Left kidney (tissue), 8 donors: ENCODE data around the gene ALDH1A3. TPM values are rescaled to one million over a fixed set of nuclear protein-coding genes. Genes with fewer than 3 reads are reported as not detected.
"Not testable (repeated sequence)": the region's sequence is repeated elsewhere in the genome, so short reads cannot be mapped to it uniquely, and the experiment has no call there.

Experiments used
- DNase-seq: peaks from one replicate; pipeline ENCODE4 v3.0.0-alpha.2; 2013
- long read RNA-seq, 8 donors: transcript quantifications; one replicate each; lab custom pipeline, GENCODE V29; 2026
- polyA plus RNA-seq: library from polyadenylated mRNA; unstranded; fragments of 120-200 nt; gene quantifications from one replicate; pipeline ENCODE4 v1.2.1, GENCODE V29; 2013; ENCODE audit not compliant: insufficient read length

The ALDH1A3 gene
- 5.7 TPM for polyA plus RNA-seq
- long read RNA-seq, donor 1, partial matches to known transcripts: 0 of 2 reads
- long read RNA-seq, donor 1, other reads (novel, unspliced or antisense): 0 of 2 reads
- long read RNA-seq, donor 2: 0 reads
- long read RNA-seq, donor 3: 0 reads
- long read RNA-seq, donor 4: 0 reads
- long read RNA-seq, donor 5, partial matches to known transcripts: 0 of 1 reads
- long read RNA-seq, donor 5, other reads (novel, unspliced or antisense): 0 of 1 reads
- long read RNA-seq, donor 6, partial matches to known transcripts: 0 of 1 reads
- long read RNA-seq, donor 6, other reads (novel, unspliced or antisense): 0 of 1 reads
- long read RNA-seq, donor 7, partial matches to known transcripts: 0 of 1 reads
- long read RNA-seq, donor 7, other reads (novel, unspliced or antisense): 0 of 1 reads
- long read RNA-seq, donor 8: 0 reads

DNA sequence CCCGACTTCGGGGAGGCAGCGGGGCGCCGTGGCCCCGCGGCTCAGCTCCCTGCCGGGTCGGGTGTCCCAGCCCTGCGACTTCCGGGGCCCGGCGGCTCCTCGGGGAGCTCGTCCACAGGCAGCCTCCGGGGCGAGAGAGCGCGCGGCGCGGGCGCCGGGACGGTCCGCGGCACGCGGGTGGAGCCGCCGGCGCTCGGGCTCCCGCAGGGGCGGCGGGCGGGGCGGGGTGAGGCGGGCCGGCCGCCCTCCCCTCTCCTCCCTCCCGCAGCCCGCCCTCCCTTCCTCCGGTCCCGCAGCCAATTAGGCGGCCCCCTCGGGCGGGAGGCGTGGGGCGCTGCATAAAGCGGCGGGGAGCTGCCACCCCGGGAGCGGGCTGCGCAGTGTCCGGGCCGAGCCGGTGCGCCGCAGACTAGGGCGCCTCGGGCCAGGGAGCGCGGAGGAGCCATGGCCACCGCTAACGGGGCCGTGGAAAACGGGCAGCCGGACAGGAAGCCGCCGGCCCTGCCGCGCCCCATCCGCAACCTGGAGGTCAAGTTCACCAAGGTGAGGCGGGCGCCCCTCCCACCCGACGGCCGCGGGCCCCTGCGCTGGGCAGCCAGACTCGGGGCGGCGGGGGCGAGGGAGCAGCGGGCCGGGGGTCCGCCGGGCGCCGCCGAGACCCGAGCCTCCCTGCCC, at the start of gene ALDH1A3:
Gene ALDH1A3 (plus strand): TSS at position 368 of the 675 bp plus-strand sequence. CDS start 77 bp downstream, at position 445.
- DNase-seq: no peak

DNA sequence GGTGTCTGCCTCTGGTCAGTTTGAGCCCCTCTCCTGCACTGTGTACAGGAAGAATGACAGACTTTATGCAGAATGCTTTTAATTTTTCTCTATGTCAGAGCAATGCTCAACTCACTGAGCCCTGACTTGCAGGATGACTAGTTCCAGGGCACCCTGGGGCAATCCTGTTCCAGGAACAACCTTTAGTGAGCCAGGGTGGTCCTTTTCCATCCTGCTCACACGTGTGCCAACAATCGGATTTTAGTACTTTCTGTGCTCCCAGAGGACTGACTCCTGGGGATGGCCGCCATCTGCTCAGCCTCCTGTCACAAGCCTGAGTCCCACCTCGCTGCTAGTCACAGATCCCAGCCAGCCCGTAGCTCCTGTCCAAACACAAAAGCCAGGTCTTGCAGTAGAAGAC, 48.2 kb upstream of the ALDH1A3 start:
- no peak for DNase-seq

DNA sequence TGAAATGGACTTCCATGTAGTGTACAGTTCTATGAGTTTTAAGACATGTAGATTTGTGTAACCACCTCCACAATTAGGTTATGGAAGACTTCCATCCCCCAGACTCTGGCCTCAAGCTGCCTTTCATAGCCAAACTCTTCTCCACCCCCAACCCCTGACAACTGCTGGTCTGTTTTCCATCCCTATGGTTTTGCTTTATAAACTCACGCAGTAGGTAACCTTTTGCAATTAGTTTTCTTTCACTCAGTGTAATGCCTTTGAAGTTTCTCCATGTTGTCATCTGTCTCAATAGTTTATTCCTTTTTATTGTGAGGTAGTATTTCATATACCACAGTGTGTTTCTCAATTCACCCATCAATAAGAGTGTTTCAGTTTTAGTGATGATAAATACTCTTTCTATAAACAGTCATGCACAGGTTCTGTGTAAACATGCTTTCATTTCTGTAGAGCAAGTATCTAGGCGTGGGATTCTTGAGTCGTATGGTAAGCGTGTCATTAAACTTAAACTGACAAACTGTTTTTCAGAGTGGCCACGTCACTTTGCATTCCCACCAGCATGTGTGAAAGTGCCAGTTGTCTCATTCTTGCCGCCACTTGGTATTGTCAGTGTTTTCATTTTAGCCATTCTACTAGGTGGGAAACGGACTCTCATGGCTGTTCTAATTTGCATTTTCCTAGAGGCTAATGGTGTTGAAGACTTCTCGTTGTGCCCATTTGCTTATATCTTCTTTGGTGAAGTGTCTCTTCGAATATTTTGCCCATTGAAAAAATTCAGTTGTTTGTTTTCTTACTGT, 47.3 kb upstream of the ALDH1A3 start:
- no peak for DNase-seq

DNA sequence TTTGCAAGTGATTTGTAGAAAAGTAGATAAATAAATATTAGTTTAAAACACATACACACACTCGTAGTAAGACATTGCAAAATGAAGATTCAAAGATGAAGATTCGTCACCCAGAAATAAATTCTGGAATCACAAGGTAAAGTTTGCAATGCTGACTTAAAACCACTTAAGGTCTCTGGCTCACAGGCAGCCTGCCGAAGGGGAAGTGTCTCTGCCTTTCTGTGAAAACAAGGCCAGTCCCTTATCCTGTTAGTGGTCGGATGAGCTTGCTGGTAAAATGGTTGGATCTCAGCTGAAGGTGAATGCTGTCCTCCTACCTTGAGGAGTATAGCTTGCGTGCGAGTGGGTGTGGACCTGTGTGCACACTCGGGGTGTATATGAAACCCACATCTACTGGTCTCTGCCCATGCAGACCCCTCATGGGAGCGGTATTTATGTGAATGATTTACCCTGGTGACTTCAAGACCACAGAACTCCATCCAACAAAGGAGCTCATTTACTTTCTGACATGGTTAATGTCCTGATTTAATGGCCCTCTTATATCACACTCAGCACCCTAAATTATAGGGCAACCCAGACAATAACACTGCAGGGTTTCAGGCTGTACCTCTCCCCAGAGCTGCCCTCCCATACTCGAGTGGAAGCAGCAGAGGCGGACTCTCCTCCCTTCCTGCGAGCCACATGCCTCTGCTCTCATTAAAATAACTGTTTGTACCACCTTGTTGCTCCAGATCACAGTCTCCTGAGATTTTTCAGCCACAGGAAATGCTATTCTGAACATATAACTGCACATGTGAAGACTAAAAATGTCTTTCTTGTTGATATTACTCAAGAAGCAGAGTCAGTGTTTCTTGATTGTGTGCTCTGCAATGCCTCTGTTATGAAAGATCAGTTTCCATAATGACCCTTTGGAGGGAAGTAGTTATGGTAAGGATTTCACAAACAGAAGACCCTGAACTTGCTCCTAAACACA, 45.9 kb upstream of the ALDH1A3 start:
- no peak for DNase-seq

DNA sequence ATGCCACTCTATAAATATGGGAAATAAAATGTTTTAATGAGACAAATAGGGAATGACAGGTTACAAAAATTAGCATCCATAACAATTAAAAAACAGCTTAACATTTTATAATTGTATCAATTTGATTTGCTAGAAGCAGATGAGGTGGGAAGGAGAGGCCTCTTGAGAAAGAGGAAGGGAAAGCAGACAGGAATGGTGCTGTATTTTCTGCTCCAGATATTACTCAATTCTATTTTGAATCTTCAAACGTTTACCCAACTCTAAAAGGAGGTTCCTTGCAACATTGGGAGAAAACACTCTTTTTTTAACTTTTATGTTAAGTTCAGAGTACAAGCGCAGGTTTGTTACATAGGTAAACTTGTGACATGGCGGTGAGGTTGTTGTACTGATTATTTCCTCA, 44.9 kb upstream of the ALDH1A3 start:
- DNase-seq: no peak

DNA sequence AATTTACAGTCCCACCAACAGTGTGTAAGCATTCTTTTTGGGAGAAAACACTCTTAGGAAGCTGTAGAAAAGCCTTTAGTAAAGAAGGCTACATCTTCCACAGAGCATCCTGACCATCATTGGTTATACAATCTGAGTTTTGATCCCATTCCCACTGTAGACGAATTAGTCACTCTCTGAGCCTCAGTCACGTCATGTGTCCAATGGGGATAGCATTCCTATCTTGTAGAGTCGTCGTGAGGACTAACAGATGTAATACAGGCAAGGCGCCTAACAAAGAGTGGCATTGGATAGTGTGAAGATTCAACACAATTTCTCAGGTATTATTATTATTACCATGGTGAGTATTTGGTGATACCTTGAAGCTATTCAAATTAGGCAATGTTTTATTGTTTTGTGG, 44.0 kb upstream of the ALDH1A3 start:
- no peak for DNase-seq

DNA sequence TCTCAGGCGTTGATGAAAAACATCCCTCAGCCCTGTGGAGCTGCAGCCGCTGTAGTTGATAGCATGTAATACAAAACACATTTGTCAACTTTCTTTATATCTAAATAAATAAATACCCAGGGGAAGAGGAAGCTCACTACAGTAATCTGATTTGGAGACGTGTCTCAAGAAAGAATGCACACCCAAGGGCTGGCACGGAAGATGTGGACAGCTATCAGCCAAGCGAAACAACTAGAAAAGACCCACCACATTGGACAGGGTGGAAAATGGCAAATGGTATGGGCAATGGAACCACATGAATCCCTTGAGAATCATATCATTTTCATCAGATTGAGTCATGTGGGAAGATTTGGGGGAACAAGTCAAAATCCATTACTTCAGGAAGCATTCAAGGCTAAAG, 43.1 kb upstream of the ALDH1A3 start:
- DNase-seq: no peak

DNA sequence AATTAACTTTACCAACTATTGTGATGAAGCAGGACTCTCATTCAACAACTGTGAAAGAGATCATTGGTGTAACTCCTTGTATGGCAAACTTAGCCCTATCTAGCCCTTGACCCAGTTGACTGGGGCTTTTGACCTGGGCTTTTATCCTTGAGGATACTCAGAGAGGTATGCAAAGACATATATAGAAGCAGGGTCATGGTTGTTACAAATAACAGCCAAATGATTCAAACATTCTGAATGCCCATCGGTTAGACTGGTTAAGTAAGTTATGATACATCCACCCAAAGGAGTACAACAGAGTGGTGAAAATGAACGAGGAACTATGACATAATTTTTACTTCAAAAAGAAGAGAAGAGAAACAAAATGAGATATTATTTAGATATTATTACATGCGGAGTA, 38.2 kb upstream of the ALDH1A3 start:
- DNase-seq: no peak

DNA sequence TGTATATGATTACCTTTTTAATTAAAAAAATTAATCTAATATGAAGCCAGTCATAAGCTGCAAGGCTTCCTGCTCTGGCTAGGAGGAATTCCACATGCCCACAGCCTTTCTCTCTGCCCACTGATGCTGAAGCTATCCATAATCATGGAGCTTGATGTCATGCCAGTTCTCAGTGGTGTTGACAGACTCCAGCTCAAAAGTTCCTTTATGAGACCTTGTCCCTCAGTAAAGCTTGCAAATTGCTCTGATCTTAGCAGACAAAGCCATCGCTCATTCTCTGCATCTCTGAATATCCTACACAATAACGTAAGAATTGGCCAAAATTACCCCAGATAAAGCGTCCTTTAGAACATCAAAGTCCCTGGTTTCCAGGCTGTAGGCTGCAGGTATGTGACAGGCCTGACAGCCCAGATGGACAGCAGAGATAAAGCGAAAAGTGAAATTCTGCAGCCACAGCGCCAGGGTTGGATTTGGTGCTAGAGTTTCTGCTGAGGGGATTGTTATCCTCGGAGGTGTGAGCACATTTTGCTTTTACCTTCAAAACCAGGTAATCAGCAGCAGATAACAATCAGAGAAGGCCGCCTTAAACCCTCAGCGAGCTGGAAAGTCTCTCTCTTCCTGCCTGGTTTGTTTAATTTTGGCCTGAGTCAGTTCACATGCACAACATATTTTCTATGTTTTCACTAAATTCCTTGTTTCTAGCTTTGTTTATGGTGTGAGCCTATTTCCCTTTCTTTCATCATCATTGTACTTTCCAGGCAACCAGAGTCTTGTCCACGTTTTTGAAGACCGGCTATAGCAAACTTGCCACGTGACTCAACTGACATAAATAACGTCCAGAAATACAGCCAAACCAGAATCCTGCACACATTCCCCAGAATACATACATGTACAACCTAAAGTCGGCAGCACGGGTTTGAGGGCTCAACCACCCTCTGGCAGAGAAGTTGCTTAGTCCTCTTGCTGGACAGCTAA, 36.6 kb upstream of the ALDH1A3 start:
- no peak for DNase-seq

DNA sequence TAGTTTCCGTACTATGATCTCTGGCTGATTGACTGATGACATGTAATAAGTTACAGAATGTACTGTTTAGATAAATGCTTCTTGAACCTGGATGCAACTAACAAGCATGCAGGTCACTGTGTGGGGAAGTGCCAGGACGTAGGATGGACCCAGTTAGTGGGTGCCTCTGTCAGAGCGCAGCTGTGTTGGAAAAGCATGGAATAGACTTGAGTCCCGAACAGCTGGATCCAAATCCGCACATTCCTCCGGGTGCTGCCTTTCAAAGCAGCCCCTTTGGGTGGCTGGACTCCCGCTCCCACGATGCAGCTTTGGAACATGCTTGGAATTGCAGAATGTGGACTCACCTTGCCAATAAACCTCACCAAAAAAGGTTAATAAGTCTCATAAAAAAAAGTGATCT, 35.5 kb upstream of the ALDH1A3 start:
- DNase-seq: no peak

DNA sequence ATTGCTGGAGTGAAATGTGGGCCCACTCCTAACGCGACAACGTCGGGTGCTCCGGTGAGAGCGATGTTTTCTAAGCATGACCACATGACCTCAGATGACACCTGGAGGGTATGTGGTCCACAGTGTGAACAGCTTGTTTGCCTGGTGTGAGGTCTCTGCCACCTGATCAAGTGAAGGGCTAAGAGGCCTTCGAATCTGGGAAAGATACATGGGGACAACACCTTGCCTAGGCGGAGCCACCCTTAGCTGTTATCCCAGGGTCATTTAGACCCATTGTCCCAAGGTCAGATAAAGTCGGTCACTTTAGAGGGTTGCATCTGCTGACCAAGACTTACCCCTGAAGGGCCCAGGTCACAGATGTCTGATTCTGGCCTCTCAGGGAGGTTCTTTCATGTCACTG, 34.9 kb upstream of the ALDH1A3 start:
- no peak for DNase-seq

DNA sequence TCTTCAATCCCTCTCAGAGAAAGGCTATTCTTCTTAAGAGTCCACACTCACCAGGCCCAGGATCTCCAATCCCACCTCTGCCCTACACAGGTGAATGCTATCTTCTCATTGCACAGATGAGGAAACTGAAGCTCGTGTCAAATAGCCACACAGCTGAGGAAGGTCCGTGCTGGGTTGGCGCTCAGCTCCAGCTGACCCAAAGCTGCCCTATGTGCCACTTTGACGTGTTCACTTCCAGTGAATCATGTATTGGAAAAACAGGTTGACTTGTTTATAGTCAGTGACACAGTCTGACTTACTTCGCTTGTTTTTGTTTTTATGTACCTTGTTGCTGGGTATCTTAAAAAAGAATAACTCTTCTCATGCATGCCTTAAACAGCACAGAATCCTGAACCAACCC, 32.4 kb upstream of the ALDH1A3 start:
- no peak for DNase-seq

DNA sequence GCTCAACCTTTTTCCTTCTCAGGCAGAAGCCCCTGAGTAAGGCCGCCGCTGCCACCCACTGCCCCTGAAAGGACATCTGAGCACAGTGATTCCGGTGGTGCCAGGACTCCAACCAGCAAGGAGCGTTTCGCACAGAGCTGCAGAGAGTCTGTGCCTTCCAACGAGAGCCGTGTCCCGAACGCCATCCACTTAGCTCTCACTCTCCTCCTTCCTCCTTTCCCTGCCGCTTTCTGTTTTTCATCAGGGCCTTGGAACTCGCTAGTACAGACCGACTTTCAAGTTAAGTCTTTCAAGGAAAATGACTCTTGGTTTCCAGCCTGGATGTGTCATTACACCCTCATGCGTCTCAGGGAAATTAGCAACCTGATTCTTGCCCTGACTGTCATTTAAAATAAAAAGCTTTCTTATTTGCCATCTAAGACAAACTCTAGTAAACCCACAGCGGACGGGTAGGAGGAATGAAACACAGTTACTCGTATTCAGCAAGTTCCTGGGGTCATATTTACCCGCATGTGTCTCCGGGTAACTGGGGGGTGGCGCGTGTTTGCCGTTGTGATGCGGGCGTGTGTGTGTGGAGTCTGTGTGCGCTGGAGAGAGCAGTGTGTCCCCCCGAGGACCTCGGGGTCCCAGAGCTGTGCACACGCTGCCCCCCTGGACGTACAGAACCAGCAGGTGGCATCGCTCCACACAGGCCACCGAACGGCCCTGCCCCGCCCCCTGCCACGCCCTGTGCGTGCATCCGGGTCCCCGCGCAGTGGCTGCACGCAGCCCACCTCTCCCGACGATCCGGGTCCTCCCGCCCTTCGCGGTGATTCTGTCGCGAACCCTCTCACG, 30.4 kb upstream of the ALDH1A3 start:
- DNase-seq: no peak

DNA sequence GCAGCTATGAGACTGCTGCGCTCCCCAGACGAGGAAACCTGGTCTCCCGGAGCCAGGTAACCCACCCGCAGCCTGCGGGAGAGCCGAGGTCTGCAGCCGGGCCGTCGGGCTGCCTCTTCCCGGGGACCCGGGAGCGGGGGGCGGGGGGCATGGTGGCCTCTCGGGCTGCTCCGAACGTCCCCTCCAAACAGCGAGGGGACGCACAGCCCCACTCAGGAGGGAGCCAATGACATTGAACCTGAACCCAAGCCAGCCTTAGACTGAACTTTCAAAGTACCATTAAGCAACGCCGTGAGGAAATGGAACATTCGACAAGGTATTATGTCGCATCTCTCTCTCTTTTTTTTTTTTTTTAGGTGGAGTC, 29.8 kb upstream of the ALDH1A3 start:
- no peak for DNase-seq

DNA sequence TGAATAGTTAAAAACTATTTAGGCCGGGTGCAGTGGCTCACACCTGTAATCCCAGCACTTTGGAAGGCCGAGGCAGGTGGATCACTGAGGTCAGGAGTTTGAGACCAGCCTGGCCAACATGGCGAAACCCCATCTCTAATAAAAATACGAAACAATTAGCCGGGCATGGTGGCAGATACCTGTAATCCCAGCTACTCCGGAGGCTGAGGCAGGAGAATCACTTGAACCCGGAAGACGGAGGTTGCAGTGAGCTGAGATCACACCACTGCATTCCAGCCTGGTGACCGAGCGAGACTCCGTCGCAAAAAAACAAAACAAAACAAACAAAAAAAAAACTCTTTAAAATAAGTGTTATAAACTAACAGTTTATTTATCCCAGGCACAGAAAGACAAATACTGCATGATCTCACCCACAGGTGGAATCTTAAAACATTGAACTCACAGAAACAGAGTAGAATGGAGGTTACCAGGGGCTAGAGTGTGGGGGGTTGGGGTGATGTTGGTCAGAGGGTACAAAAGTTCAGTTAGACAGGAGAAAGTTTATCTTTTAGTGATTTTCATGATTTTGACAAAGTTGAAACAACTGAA, 28.1 kb upstream of the ALDH1A3 start:
- DNase-seq: not testable (repeated sequence)

DNA sequence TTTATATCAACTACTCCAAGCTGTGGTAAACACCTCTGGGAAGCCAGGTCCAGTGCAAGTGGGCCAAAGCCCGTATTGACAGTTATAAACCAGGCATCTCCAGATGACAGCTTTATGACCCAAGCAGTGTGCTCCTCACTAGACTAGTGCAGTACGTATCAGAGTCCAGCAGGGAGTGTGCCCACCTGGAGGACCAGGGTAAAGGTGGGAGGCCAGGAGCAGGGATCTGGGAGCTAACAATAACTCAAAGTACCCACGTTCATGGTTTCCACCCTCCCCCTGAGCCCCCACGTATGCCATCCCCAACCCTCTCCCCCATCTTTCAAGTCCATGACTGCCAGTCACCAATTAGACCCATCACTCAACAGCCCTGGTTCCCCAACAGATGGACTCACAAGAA, 27.0 kb upstream of the ALDH1A3 start:
- no peak for DNase-seq

DNA sequence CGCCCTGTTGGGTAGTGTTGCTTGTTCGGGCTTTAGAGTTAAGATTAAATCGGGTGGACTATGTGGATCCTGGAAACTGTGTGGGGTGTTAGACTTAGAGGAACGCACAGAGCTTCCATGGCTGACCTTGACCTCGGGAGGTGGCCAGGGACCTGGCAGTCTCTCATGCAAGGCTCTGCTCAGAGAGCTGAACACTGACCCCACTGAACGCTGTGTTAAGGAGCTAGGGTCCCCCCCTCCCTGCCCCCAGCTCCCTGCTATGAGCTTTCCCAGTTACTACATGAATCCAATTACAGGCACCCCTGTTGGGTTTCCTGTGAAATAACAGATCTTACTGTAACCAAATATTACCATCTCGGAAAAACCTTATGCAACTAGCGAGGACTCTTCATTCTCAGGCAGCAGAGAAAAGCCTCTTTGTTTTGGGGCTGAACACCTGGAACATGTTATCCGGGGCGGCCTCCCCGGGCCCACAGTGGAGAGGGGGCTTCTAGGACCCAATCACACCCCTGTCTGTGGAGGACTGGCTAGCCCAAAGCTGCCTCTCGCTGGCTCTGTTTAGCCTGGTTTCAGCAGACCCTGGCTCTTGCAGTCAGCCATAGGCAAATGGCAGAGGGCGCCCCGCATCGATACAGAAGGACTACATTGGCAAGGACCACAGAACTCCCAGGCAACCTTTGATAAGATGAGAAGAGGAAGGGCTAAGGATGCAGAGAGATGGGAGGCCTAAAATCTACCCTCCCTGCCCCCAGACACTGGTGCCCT, 25.8 kb upstream of the ALDH1A3 start:
- no peak for DNase-seq

DNA sequence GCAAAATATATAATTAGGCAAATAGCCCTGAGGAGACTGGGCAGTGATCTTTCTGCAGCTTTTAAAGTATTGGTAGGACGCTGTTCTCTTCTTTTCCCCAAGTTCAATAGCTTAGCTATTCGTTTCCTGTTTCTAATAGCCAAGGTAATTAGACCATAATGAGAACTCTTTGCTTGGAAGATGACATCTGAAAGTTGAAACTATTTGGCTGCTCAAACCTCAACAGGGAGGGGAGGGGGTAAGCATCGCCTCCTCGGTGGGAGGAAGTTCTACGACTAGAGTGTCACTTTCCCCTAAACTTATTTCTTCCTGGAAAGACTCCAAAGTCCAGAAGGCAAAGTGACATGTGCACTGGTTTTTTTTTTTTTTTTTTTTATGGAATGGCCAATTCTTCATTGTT, 22.8 kb upstream of the ALDH1A3 start:
- no peak for DNase-seq
